ENCODE data around the gene C1R.

- TF ChIP-seq CTCF (conservative IDR thresholded peaks at IDR 0.05; ENCODE audit: low read length): no peak
- no peak for TF ChIP-seq EZH2phosphoT487 (IDR thresholded peaks at IDR 0.05; ENCODE audit: borderline replicate concordance, low read depth, low read length)
Observed at GRCh38 chr12:7039403-7039802, 52.8 kb downstream of the C1R start.
